HepG2 (cell line): ENCODE results near the gene SMIM8. TPM values are rescaled to one million over a fixed set of nuclear protein-coding genes. Genes with fewer than 3 reads are reported as not detected.

ENCODE experiments used
- ATAC-seq: fragments of 200-7000 bp; cut with Tn5 transposase; 3 replicates; pipeline ENCODE4 v1.9.1; 2020; ENCODE audit warnings: mild to moderate bottlenecking, moderate library complexity
- BruUV-seq: library from RNA; stranded (reverse); fragments of 400-500 nt; replicated peaks from 2 replicates; lab custom pipeline; 2021; lab: Mats Ljungman, UMichigan
- CTCF ChIA-PET: fragments of 300-600 bp; formaldehyde crosslinking; extraction: SDS; loops from one replicate; lab custom pipeline; 2021; ENCODE audit warnings: low total read pairs, inconsistent platforms, low intra/inter-chr PET ratio; lab: Yijun Ruan, JAX
- POLR2A ChIA-PET: fragments of 350-600 bp; sonication (Branson Sonifier 250); formaldehyde crosslinking; loops from one replicate; lab custom pipeline; 2020; ENCODE audit warnings: antibody characterized with exemption, inconsistent platforms; lab: Yijun Ruan, JAX
- DNase-seq: peaks from one replicate; pipeline ENCODE4 v3.0.0-alpha.2; 2015; ENCODE audit warnings: low spot score
- FAIRE-seq: peaks from 3 replicates; lab custom pipeline; 2011; peaks lifted over from hg19 to GRCh38; lab: Jason Lieb, UNC
- H2AFZ ChIP-seq: one replicate; pipeline ENCODE4 v1.6.1; 2011; ENCODE audit warnings: low read length, inconsistent platforms
- H3K27ac ChIP-seq: fragments of 300-600 bp; 3 replicates; pipeline ENCODE4 v1.8.0; 2011; ENCODE audit warnings: mixed run types, mild to moderate bottlenecking, mixed read lengths, low read length, inconsistent platforms; ENCODE audit not compliant: insufficient read depth; ENCODE audit errors: extremely low read length
- H3K27me3 ChIP-seq, 2 experiments: fragments of 200-600 bp in 1 of 2; 2 replicates in 1 of 2; 3 replicates in 1 of 2; pipeline versions ENCODE4 v1.6.0 to v1.8.0; 2011; ENCODE audit warnings: low read length in 2 of 2, mild to moderate bottlenecking in 2 of 2, moderate library complexity in 2 of 2, inconsistent platforms in 1 of 2; ENCODE audit not compliant: insufficient read depth in 2 of 2, control insufficient read depth in 1 of 2
- H3K36me3 ChIP-seq, 2 experiments: fragments of 200-600 bp in 1 of 2; replicated peaks in 1 of 2; 2 replicates in 1 of 2; 3 replicates in 1 of 2; pipeline versions ENCODE4 v1.5.1 to v1.8.0; 2011; ENCODE audit warnings: low read length in 2 of 2, inconsistent platforms in 1 of 2; ENCODE audit not compliant: insufficient read depth in 2 of 2, control insufficient read depth in 1 of 2
- H3K4me1 ChIP-seq: 2 replicates; pipeline ENCODE4 v1.5.1; 2012; ENCODE audit warnings: low read length, inconsistent platforms; ENCODE audit not compliant: insufficient read depth
- H3K4me2 ChIP-seq: 2 replicates; pipeline ENCODE4 v1.6.0; 2011; ENCODE audit warnings: low read depth, low read length, inconsistent platforms
- H3K4me3 ChIP-seq, 3 experiments: fragments of 200-600 bp in 1 of 3; sonication (generic), shearing (Covaris generic) in 1 of 3; replicated peaks in 1 of 3; 2 replicates each; pipeline ENCODE4 v1.5.1; 2011 to 2016; ENCODE audit warnings: low read length in 3 of 3, inconsistent platforms in 2 of 3, low read depth in 2 of 3, mild to moderate bottlenecking in 2 of 3, control low read depth in 1 of 3, mixed read lengths in 1 of 3; ENCODE audit not compliant: insufficient read depth in 1 of 3
- H3K79me2 ChIP-seq: one replicate; pipeline ENCODE4 v1.6.1; 2011; ENCODE audit warnings: low read length, inconsistent platforms; ENCODE audit not compliant: insufficient read depth
- H3K9ac ChIP-seq: 2 replicates; pipeline ENCODE4 v1.6.0; 2011; ENCODE audit warnings: mild to moderate bottlenecking, low read depth, low read length, inconsistent platforms; ENCODE audit not compliant: insufficient read depth
- H3K9me3 ChIP-seq: 2 replicates; pipeline ENCODE4 v1.5.1; 2012; ENCODE audit warnings: mild to moderate bottlenecking, low read length
- H4K20me1 ChIP-seq: 2 replicates; pipeline ENCODE4 v1.6.0; 2011; ENCODE audit warnings: inconsistent platforms, mild to moderate bottlenecking, low read length, moderate library complexity; ENCODE audit not compliant: insufficient read depth
- ATF7-NPFF ChIP-seq: sonication (generic); formaldehyde crosslinking; IDR thresholded peaks from 2 replicates; pipeline ENCODE4 v1.8.1; 2023; ENCODE audit warnings: mild to moderate bottlenecking, low read depth, missing genetic modification reagents, moderate library complexity
- DMAP1 ChIP-seq: IDR thresholded peaks from 2 replicates; pipeline ENCODE4 v1.6.1; 2016
- DNMT3B ChIP-seq: conservative IDR thresholded peaks from 2 replicates; pipeline ENCODE4 v1.6.1; 2016; ENCODE audit warnings: missing biosample characterization, control low read depth
- FLYWCH1 ChIP-seq: sonication (generic); formaldehyde crosslinking; IDR thresholded peaks from 2 replicates; pipeline ENCODE4 v1.8.1; 2023; ENCODE audit warnings: mild to moderate bottlenecking, missing genetic modification reagents
- FOXA3 ChIP-seq: IDR thresholded peaks from 2 replicates; pipeline ENCODE4 v1.6.1; 2016; ENCODE audit warnings: missing genetic modification reagents, missing compliant biosample characterization
- HDAC1 ChIP-seq: sonication (generic); formaldehyde crosslinking; IDR thresholded peaks from 2 replicates; pipeline ENCODE4 v1.5.1; 2020; ENCODE audit warnings: mild to moderate bottlenecking, missing genetic modification reagents
- HOXA5 ChIP-seq: sonication (generic); formaldehyde crosslinking; IDR thresholded peaks from 2 replicates; pipeline ENCODE4 v1.4.0; 2020; ENCODE audit warnings: missing genetic modification reagents
- JUN ChIP-seq: sonication (generic); formaldehyde crosslinking; IDR thresholded peaks from 2 replicates; pipeline ENCODE4 v1.4.0; 2020; ENCODE audit warnings: mild to moderate bottlenecking, missing genetic modification reagents
- MTERF4 ChIP-seq: sonication (generic); formaldehyde crosslinking; IDR thresholded peaks from 2 replicates; pipeline ENCODE4 v1.8.0; 2023; ENCODE audit warnings: mild to moderate bottlenecking, missing genetic modification reagents
- PHF20 ChIP-seq: sonication (generic); formaldehyde crosslinking; IDR thresholded peaks from 2 replicates; pipeline ENCODE4 v1.5.0; 2020; ENCODE audit warnings: mild to moderate bottlenecking, missing genetic modification reagents
- POLR2A ChIP-seq, 2 experiments: IDR thresholded peaks; 2 replicates each; pipeline ENCODE4 v1.6.1; 2011; ENCODE audit warnings: low read depth in 2 of 2, low read length in 2 of 2, mild to moderate bottlenecking in 1 of 2, moderate library complexity in 1 of 2; ENCODE audit not compliant: insufficient read depth in 1 of 2
- SCMH1 ChIP-seq: sonication (generic); formaldehyde crosslinking; IDR thresholded peaks from 2 replicates; pipeline ENCODE4 v1.9.0; 2021; ENCODE audit warnings: missing genetic modification reagents, mild to moderate bottlenecking, borderline replicate concordance
- TEAD2 ChIP-seq: sonication (generic); formaldehyde crosslinking; IDR thresholded peaks from 2 replicates; pipeline ENCODE4 v1.9.0; 2021; ENCODE audit warnings: missing genetic modification reagents
- ZNF580 ChIP-seq: IDR thresholded peaks from 2 replicates; pipeline ENCODE4 v1.6.1; 2016; ENCODE audit warnings: low read depth, borderline replicate concordance
- ZNF619 ChIP-seq: sonication (generic); formaldehyde crosslinking; IDR thresholded peaks from 2 replicates; pipeline ENCODE4 v1.4.0; 2020; ENCODE audit warnings: mild to moderate bottlenecking, missing genetic modification reagents
- ZNF639 ChIP-seq: conservative IDR thresholded peaks from 2 replicates; pipeline ENCODE4 v1.6.1; 2018; ENCODE audit warnings: missing genetic modification reagents
- ZNF776 ChIP-seq: sonication (generic); formaldehyde crosslinking; IDR thresholded peaks from 2 replicates; pipeline ENCODE4 v1.4.0; 2020; ENCODE audit warnings: mild to moderate bottlenecking, missing genetic modification reagents
- ZSCAN29 ChIP-seq: sonication (generic); formaldehyde crosslinking; conservative IDR thresholded peaks from 2 replicates; pipeline ENCODE4 v1.4.0; 2020; ENCODE audit warnings: mild to moderate bottlenecking, missing genetic modification reagents
- WGBS: methylation state at CpG from one replicate; pipeline ENCODE4 v1.1.6; 2017; ENCODE audit warnings: low lambda C conversion rate; 5-methylcytosine and 5-hydroxymethylcytosine counted together
- in situ Hi-C: cut with HindIII; loops from 2 replicates; pipeline ENCODE4 v1.10.0; 2017; ENCODE audit warnings: low pct_unique_long_range_greater_than_20kb; ENCODE audit not compliant: extremely low pct_ligation_motif_present
- intact Hi-C: fragments of 100-400 bp; cut with micrococcal nuclease; formaldehyde crosslinking; loops from one replicate; pipeline ENCODE4 v1.10.0; 2022; ENCODE audit not compliant: unreplicated experiment
- polyA plus RNA-seq, 8 experiments: library from polyadenylated mRNA; depleted of rRNA in 3 of 8; stranded (reverse) in 7 of 8; unstranded in 1 of 8; fragments of >200 nt; fragmentation: Illumina TruSeq in 4 of 8; extraction: Trizol in 4 of 8; gene quantifications; 2 replicates each; pipeline versions ENCODE4 v1.2.1 to v1.2.3, GENCODE V29; 2011 to 2016; ENCODE audit warnings: low read depth in 4 of 8, missing spikeins in 1 of 8, mixed read lengths in 1 of 8; ENCODE audit not compliant: insufficient read depth in 1 of 8
- total RNA-seq, 5 experiments: library from RNA; depleted of rRNA; stranded (reverse); fragments of >200 nt; fragmentation: Illumina TruSeq; extraction: Trizol; gene quantifications; 2 replicates each; pipeline ENCODE4 v1.2.3, GENCODE V29; 2016; ENCODE audit warnings: low read depth in 1 of 5

SMIM8 gene
- total and polyA plus RNA-seq, 2 of the 13 experiments (the other 11 are each of a cell fraction or from before 2014, with no cell fraction given): 4.8 to 10.0 TPM

GRCh38 chr6:87357479-87358196, 35.2 kb downstream of the SMIM8 start:
- FAIRE-seq (no peak), ATAC-seq (no peak), DNase-seq (no peak)
- Histone ChIP-seq H3K27me3 (no peaks in the 10 kb centered on the region), H3K4me3 (no peak overlapping the region), H3K9me3 (no peaks in the 10 kb centered on the region), H4K20me1 (no peaks in the 10 kb centered on the region), H3K4me2 (no peak overlapping the region), H2AFZ (no peak overlapping the region), H3K79me2 (no peaks in the 10 kb centered on the region), H3K4me1 (no peaks in the 10 kb centered on the region), H3K9ac (no peak overlapping the region), H3K36me3 (no peaks in the 10 kb centered on the region), H3K27ac (no peak overlapping the region)
- BruUV-seq: no TSS peak
- ChIA-PET CTCF (no interaction called here), POLR2A (no interaction called here)
- WGBS: 94% methylated on average over 3 of the region's 3 CpGs
- intact Hi-C loops (no loop called here), in situ Hi-C loops (no loop called here)
- no peak for TF ChIP-seq ZNF580 (CRISPR knock-in tag)
- no peak for TF ChIP-seq PHF20
- no peak for TF ChIP-seq FOXA3 (CRISPR knock-in tag)
- no peak for TF ChIP-seq FLYWCH1 (CRISPR knock-in tag)
- TF ChIP-seq JUN (CRISPR knock-in tag): no peak
- no peak for TF ChIP-seq POLR2A (IDR thresholded peaks at IDR 0.05; ENCODE audit: insufficient read depth in 1 of 2, low read depth in 2 of 2, low read length in 2 of 2)
- no peak for TF ChIP-seq ZNF776
- no peak for TF ChIP-seq HOXA5 (CRISPR knock-in tag)
- no peak for TF ChIP-seq ZNF639 (CRISPR knock-in tag)
- no peak for TF ChIP-seq DMAP1
- TF ChIP-seq ZSCAN29 (CRISPR knock-in tag): no peak
- no peak for TF ChIP-seq DNMT3B (CRISPR knock-in tag)
- TF ChIP-seq MTERF4 (CRISPR knock-in tag): no peak
- no peak for TF ChIP-seq TEAD2 (CRISPR knock-in tag)
- TF ChIP-seq ZNF619 (CRISPR knock-in tag): no peak
- no peak for TF ChIP-seq HDAC1 (CRISPR knock-in tag)
- TF ChIP-seq SCMH1 (CRISPR knock-in tag): no peak
- TF ChIP-seq ATF7-NPFF: no peak
